SH-SY5Y (cell line): ENCODE measurements around the gene TUBB.

Experiments
- GATA2 ChIP-seq: IDR thresholded peaks from 2 replicates; pipeline ENCODE4 v1.6.1; 2011; ENCODE audit warnings: mild to moderate bottlenecking, low read depth, low read length
- GATA3 ChIP-seq: IDR thresholded peaks from 2 replicates; pipeline ENCODE4 v1.6.1; 2011; ENCODE audit warnings: low read depth, mild to moderate bottlenecking, low read length, moderate library complexity

TUBB gene

GRCh38 chr6:30769853-30770524 lies 49.8 kb downstream of the TUBB start:
- no peak for TF ChIP-seq GATA3
- no peak for TF ChIP-seq GATA2

- TF ChIP-seq GATA2 (no peak), GATA3 (no peak)
These were observed 50.4 kb downstream of the TUBB start for GRCh38 chr6:30770592-30770991.

GRCh38 chr6:30774701-30775100 lies 54.5 kb downstream of the TUBB start:
- no peak for TF ChIP-seq GATA2
- no peak for TF ChIP-seq GATA3
